Skin of body (tissue), 2 donors: ENCODE results near the gene GADD45GIP1. TPM values are rescaled to one million over a fixed set of nuclear protein-coding genes. Genes with fewer than 3 reads are reported as not detected.
"Not testable (repeated sequence)": the region's sequence is repeated elsewhere in the genome, so short reads cannot be mapped to it uniquely, and the experiment has no call there.

Source experiments
- DNase-seq: peaks from one replicate; lab custom pipeline; 2025; lab: John Stamatoyannopoulos, UW
- total RNA-seq: library from RNA; depleted of rRNA; stranded (reverse); fragments of >200 nt; gene quantifications from one replicate; pipeline ENCODE4 v1.2.3, GENCODE V29; 2014

GADD45GIP1 gene
- total RNA-seq, 1 donor from 2014 or later: 13.9 TPM

- no peak for DNase-seq
These were observed 16.1 kb downstream of the GADD45GIP1 start for GRCh38 chr19:12940897-12941296.

- no peak for DNase-seq
These were observed 17.0 kb downstream of the GADD45GIP1 start for GRCh38 chr19:12939975-12940423.

- no peak for DNase-seq
These were observed 18.0 kb downstream of the GADD45GIP1 start for GRCh38 chr19:12938779-12939601.

GRCh38 chr19:12937927-12938778, 18.9 kb downstream of the GADD45GIP1 start, which contains the start of gene CALR:
Gene CALR, plus strand, starts transcription at chr19:12938609. Its CDS starts 71 bp downstream, at chr19:12938680.
- DNase-seq: peak; percentile 100

GRCh38 chr19:12937093-12937926, 19.7 kb downstream of the GADD45GIP1 start:
- DNase-seq: no peak

- no peak for DNase-seq
These were observed 20.4 kb downstream of the GADD45GIP1 start for GRCh38 chr19:12936582-12936981.

GRCh38 chr19:12935071-12935470, 22.0 kb downstream of the GADD45GIP1 start:
- no peak for DNase-seq

GRCh38 chr19:12933287-12934072, 23.5 kb downstream of the GADD45GIP1 start, which contains the start of gene FARSA:
Gene FARSA, minus strand, starts transcription at chr19:12933711. Its CDS starts 15 bp downstream, at chr19:12933696.
- peak; percentile 93 for DNase-seq

- no peak for DNase-seq
These were observed 24.4 kb downstream of the GADD45GIP1 start for GRCh38 chr19:12932392-12933286.

- DNase-seq: no peak
These were observed 26.9 kb downstream of the GADD45GIP1 start for GRCh38 chr19:12930002-12930645.

- DNase-seq: no peak
These were observed 32.3 kb downstream of the GADD45GIP1 start for GRCh38 chr19:12924621-12925310.

- DNase-seq: no peak
These were observed 34.1 kb downstream of the GADD45GIP1 start for GRCh38 chr19:12922959-12923358.

GRCh38 chr19:12921047-12921446, 36.0 kb downstream of the GADD45GIP1 start:
- no peak for DNase-seq

- no peak for DNase-seq
These were observed 38.8 kb downstream of the GADD45GIP1 start for GRCh38 chr19:12918253-12918652.

- DNase-seq: not testable (repeated sequence)
These were observed 41.2 kb downstream of the GADD45GIP1 start for GRCh38 chr19:12915860-12916259.

- DNase-seq: no peak
These were observed 43.0 kb downstream of the GADD45GIP1 start for GRCh38 chr19:12913851-12914690.

GRCh38 chr19:12913011-12913561, 43.9 kb downstream of the GADD45GIP1 start:
- peak; percentile 80 for DNase-seq
